IMR-90 (cell line): Measurements from ENCODE around the gene ROBO1. TPM values are rescaled to one million over a fixed set of nuclear protein-coding genes. Genes with fewer than 3 reads are reported as not detected.

ENCODE experiments used
- ATAC-seq: fragments of 200-7000 bp; cut with Tn5 transposase; 2 replicates; pipeline ENCODE4 v1.9.1; 2020; ENCODE audit warnings: low read depth, mild to moderate bottlenecking, moderate library complexity
- BruUV-seq: library from RNA; stranded (reverse); fragments of 400-500 nt; replicated peaks from 2 replicates; lab custom pipeline; 2021; lab: Mats Ljungman, UMichigan
- CTCF ChIA-PET: fragments of 300-600 bp; formaldehyde crosslinking; extraction: SDS; loops from one replicate; lab custom pipeline; 2021; ENCODE audit warnings: antibody characterized with exemption; lab: Yijun Ruan, JAX
- POLR2A ChIA-PET: fragments of 300-600 bp; sonication (Branson Sonifier 250); formaldehyde crosslinking; loops from one replicate; lab custom pipeline; 2022; ENCODE audit warnings: antibody characterized with exemption; ENCODE audit not compliant: unreplicated experiment; lab: Charles Lee
- DNase-seq: peaks from one replicate; pipeline ENCODE4 v3.0.0; 2013
- H2AFZ ChIP-seq: replicated peaks from 2 replicates; pipeline ENCODE3; 2013; ENCODE audit warnings: low read length, mild to moderate bottlenecking; ENCODE audit not compliant: poor library complexity
- H2AK5ac ChIP-seq: 2 replicates; pipeline ENCODE4 v1.6.1; 2013; ENCODE audit warnings: low read depth, low read length, inconsistent platforms
- H2AK9ac ChIP-seq: replicated peaks from 2 replicates; pipeline ENCODE3; 2013; ENCODE audit warnings: mild to moderate bottlenecking, low read depth, low read length, moderate library complexity; ENCODE audit not compliant: poor library complexity
- H2BK120ac ChIP-seq: 2 replicates; pipeline ENCODE4 v1.6.1; 2013; ENCODE audit warnings: low read depth, low read length, inconsistent platforms
- H2BK15ac ChIP-seq: 3 replicates; pipeline ENCODE4 v1.6.1; 2013; ENCODE audit warnings: low read depth, low read length, inconsistent platforms
- H2BK20ac ChIP-seq: 2 replicates; pipeline ENCODE4 v1.6.1; 2013; ENCODE audit warnings: low read depth, mild to moderate bottlenecking, inconsistent platforms, low read length, moderate library complexity
- H2BK5ac ChIP-seq: 2 replicates; pipeline ENCODE4 v1.6.1; 2013; ENCODE audit warnings: mild to moderate bottlenecking, low read depth, low read length, inconsistent platforms; ENCODE audit not compliant: poor library complexity, severe bottlenecking
- H3K14ac ChIP-seq: replicated peaks from 2 replicates; pipeline ENCODE4 v1.6.1; 2013; ENCODE audit warnings: low read depth, low read length, inconsistent platforms
- H3K18ac ChIP-seq: 2 replicates; pipeline ENCODE4 v1.6.1; 2013; ENCODE audit warnings: low read depth, low read length, control low read depth
- H3K23ac ChIP-seq: 2 replicates; pipeline ENCODE4 v1.6.1; 2013; ENCODE audit warnings: low read depth, low read length, inconsistent platforms
- H3K27ac ChIP-seq: 2 replicates; pipeline ENCODE4 v1.5.1; 2013; ENCODE audit warnings: mild to moderate bottlenecking, control low read depth, low read length; ENCODE audit not compliant: insufficient read depth
- H3K27me3 ChIP-seq: 2 replicates; pipeline ENCODE4 v1.6.1; 2013; ENCODE audit warnings: low read length; ENCODE audit not compliant: control insufficient read depth, insufficient read depth
- H3K36me3 ChIP-seq: 2 replicates; pipeline ENCODE4 v1.6.1; 2013; ENCODE audit warnings: low read length, mixed read lengths; ENCODE audit not compliant: control insufficient read depth, insufficient read depth
- H3K4ac ChIP-seq: 2 replicates; pipeline ENCODE4 v1.6.1; 2013; ENCODE audit warnings: low read depth, low read length, inconsistent platforms
- H3K4me1 ChIP-seq: 2 replicates; pipeline ENCODE4 v1.6.1; 2013; ENCODE audit warnings: low read length, mixed read lengths; ENCODE audit not compliant: control insufficient read depth, insufficient read depth
- H3K4me2 ChIP-seq: 2 replicates; pipeline ENCODE4 v1.6.1; 2013; ENCODE audit warnings: low read depth, mild to moderate bottlenecking, control low read depth, low read length, moderate library complexity
- H3K4me3 ChIP-seq: 2 replicates; pipeline ENCODE4 v1.5.1; 2013; ENCODE audit warnings: low read depth, mild to moderate bottlenecking, control low read depth, low read length, moderate library complexity; ENCODE audit not compliant: insufficient read depth
- H3K56ac ChIP-seq: 2 replicates; pipeline ENCODE4 v1.6.1; 2013; ENCODE audit warnings: low read length, inconsistent platforms; ENCODE audit not compliant: insufficient read depth; ENCODE audit errors: extremely low read depth
- H3K79me1 ChIP-seq, 2 experiments: 2 replicates each; pipeline ENCODE4 v1.6.1; 2013; ENCODE audit warnings: low read length in 2 of 2, inconsistent platforms in 1 of 2, low read depth in 1 of 2
- H3K9ac ChIP-seq: 2 replicates; pipeline ENCODE4 v1.6.1; 2013; ENCODE audit warnings: low read depth, low read length, control low read depth
- H3K9me1 ChIP-seq: 2 replicates; pipeline ENCODE4 v1.6.1; 2013; ENCODE audit warnings: low read length, inconsistent platforms; ENCODE audit not compliant: insufficient read depth
- H3K9me3 ChIP-seq: 2 replicates; pipeline ENCODE4 v1.6.1; 2013; ENCODE audit warnings: low read length; ENCODE audit not compliant: control insufficient read depth, insufficient read depth
- H4K20me1 ChIP-seq: 2 replicates; pipeline ENCODE4 v1.6.1; 2013; ENCODE audit warnings: low read length, inconsistent platforms; ENCODE audit not compliant: insufficient read depth
- H4K5ac ChIP-seq: 2 replicates; pipeline ENCODE4 v1.6.1; 2013; ENCODE audit warnings: mild to moderate bottlenecking, low read depth, low read length, control low read depth
- H4K8ac ChIP-seq, 2 experiments: 2 replicates each; pipeline ENCODE4 v1.6.1; 2013; ENCODE audit warnings: low read depth in 2 of 2, low read length in 2 of 2, control low read depth in 1 of 2, inconsistent platforms in 1 of 2
- H4K91ac ChIP-seq: 2 replicates; pipeline ENCODE4 v1.6.1; 2013; ENCODE audit warnings: low read depth, low read length, inconsistent platforms; ENCODE audit not compliant: insufficient read depth
- BHLHE40 ChIP-seq: fragments of 150-350 bp; IDR thresholded peaks from 2 replicates; pipeline ENCODE4 v1.6.1; 2016; ENCODE audit warnings: mild to moderate bottlenecking, low read depth, low read length
- CEBPB ChIP-seq: IDR thresholded peaks from 2 replicates; pipeline ENCODE4 v1.6.1; 2012; ENCODE audit warnings: low read depth, low read length, improper control_type of control experiment
- CTCF ChIP-seq: conservative IDR thresholded peaks from 2 replicates; pipeline ENCODE4 v1.5.1; 2012; ENCODE audit warnings: mild to moderate bottlenecking, low read depth, low read length, improper control_type of control experiment
- ELK1 ChIP-seq: fragments of 150-350 bp; IDR thresholded peaks from 2 replicates; pipeline ENCODE4 v1.6.1; 2016; ENCODE audit warnings: low read depth, mild to moderate bottlenecking, low read length, moderate library complexity, borderline replicate concordance
- FOS ChIP-seq: fragments of 150-350 bp; IDR thresholded peaks from 2 replicates; pipeline ENCODE4 v1.6.1; 2016; ENCODE audit warnings: low read depth, low read length
- MAFK ChIP-seq: IDR thresholded peaks from 2 replicates; pipeline ENCODE4 v1.6.1; 2012; ENCODE audit warnings: low read depth, low read length, improper control_type of control experiment
- MAZ ChIP-seq: IDR thresholded peaks from 2 replicates; pipeline ENCODE4 v1.6.1; 2012; ENCODE audit warnings: low read depth, mild to moderate bottlenecking, low read length, improper control_type of control experiment, moderate library complexity, borderline replicate concordance
- MXI1 ChIP-seq: IDR thresholded peaks from 2 replicates; pipeline ENCODE4 v1.6.1; 2012; ENCODE audit warnings: low read depth, mild to moderate bottlenecking, low read length, moderate library complexity, borderline replicate concordance
- NFE2L2 ChIP-seq: fragments of 150-350 bp; IDR thresholded peaks from 2 replicates; pipeline ENCODE4 v1.6.1; 2016; ENCODE audit warnings: low read depth, mild to moderate bottlenecking, low read length
- POLR2A ChIP-seq: IDR thresholded peaks from 2 replicates; pipeline ENCODE4 v1.6.1; 2012; ENCODE audit warnings: mild to moderate bottlenecking, low read depth, low read length
- RAD21 ChIP-seq: IDR thresholded peaks from 2 replicates; pipeline ENCODE4 v1.6.1; 2012; ENCODE audit warnings: low read length, improper control_type of control experiment
- RCOR1 ChIP-seq: IDR thresholded peaks from 2 replicates; pipeline ENCODE4 v1.6.1; 2012; ENCODE audit warnings: mild to moderate bottlenecking, low read length, improper control_type of control experiment; ENCODE audit not compliant: insufficient replicate concordance
- RFX5 ChIP-seq: IDR thresholded peaks from 2 replicates; pipeline ENCODE4 v1.8.0; 2012; ENCODE audit warnings: low read depth, mild to moderate bottlenecking, low read length, moderate library complexity
- USF2 ChIP-seq: fragments of 150-350 bp; IDR thresholded peaks from 2 replicates; pipeline ENCODE4 v1.6.1; 2017; ENCODE audit warnings: mild to moderate bottlenecking, antibody characterized with exemption, low read length, low read depth
- WGBS, 2 experiments: methylation state at CpG; one replicate each; pipeline versions ENCODE4 v1.1.5 to v1.1.7; 2013; ENCODE audit warnings: missing lambda C conversion rate in 2 of 2; ENCODE audit not compliant: insufficient read length in 1 of 2; ENCODE audit errors: extremely low coverage in 2 of 2; 5-methylcytosine and 5-hydroxymethylcytosine counted together
- dilution Hi-C: fragments of 300-500 bp; cut with HindIII; formaldehyde crosslinking; loops from one replicate; pipeline ENCODE4 v1.14.3; 2018; ENCODE audit warnings: low sequenced_read_pairs; ENCODE audit not compliant: unreplicated experiment
- in situ Hi-C: fragments of 300-500 bp; cut with MboI; formaldehyde crosslinking; loops from 3 replicates; pipeline ENCODE4 v1.14.3; 2019; ENCODE audit warnings: low sequenced_read_pairs, inconsistent platforms, mixed read lengths
- intact Hi-C: fragments of 100-400 bp; cut with micrococcal nuclease; formaldehyde crosslinking; loops from 2 replicates; pipeline ENCODE4 v1.10.0; 2022
- polyA plus RNA-seq, 3 experiments: library from polyadenylated mRNA; depleted of rRNA; stranded (reverse); fragments of >200 nt; gene quantifications; 2 replicates each; pipeline ENCODE4 v1.2.3, GENCODE V29; 2012; ENCODE audit warnings: low replicate concordance in 1 of 3
- total RNA-seq: library from RNA; depleted of rRNA; stranded (reverse); fragments of >200 nt; gene quantifications from 2 replicates; pipeline ENCODE4 v1.2.3, GENCODE V29; 2012

The ROBO1 gene
- total and polyA plus RNA-seq, 2 of the 4 experiments (the other 2 are of a cell fraction), result 24.1 to 53.9 TPM

- Histone ChIP-seq H3K23ac (no peak overlapping the region), H3K9me1 (no peaks in the 10 kb centered on the region), H3K9me3 (no peaks in the 10 kb centered on the region), H3K18ac (no peak overlapping the region), H3K4me3 (no peak overlapping the region), H3K4ac (no peak overlapping the region), H2AFZ (no peak overlapping the region), H2BK5ac (no peak overlapping the region), H3K79me1 (no peaks in the 10 kb centered on the region), H3K56ac (no peak overlapping the region), H3K4me2 (no peak overlapping the region), H4K20me1 (no peaks in the 10 kb centered on the region), H2AK5ac (no peak overlapping the region), H4K91ac (no peak overlapping the region), H3K27ac (no peak overlapping the region), H2BK120ac (no peak overlapping the region), H3K14ac (no peak overlapping the region), H3K27me3 (no peaks in the 10 kb centered on the region), H4K8ac (no peak overlapping the region), H3K4me1 (no peaks in the 10 kb centered on the region), H2BK15ac (no peak overlapping the region), H3K9ac (no peak overlapping the region), H2BK20ac (no peak overlapping the region), H2AK9ac (no peak overlapping the region), H4K5ac (no peak overlapping the region), H3K36me3 (no peaks in the 10 kb centered on the region)
- ATAC-seq (no peak), DNase-seq (no peak)
- no peak for TF ChIP-seq USF2
- TF ChIP-seq MAFK, result no peak
- TF ChIP-seq CTCF, result no peak
- TF ChIP-seq ELK1, result no peak
- no peak for TF ChIP-seq RCOR1
- TF ChIP-seq RFX5, result no peak
- no peak for TF ChIP-seq FOS
- TF ChIP-seq MAZ, result no peak
- TF ChIP-seq MXI1, result no peak
- no peak for TF ChIP-seq CEBPB
- TF ChIP-seq BHLHE40, result no peak
- no peak for TF ChIP-seq RAD21
- TF ChIP-seq NFE2L2, result no peak
- no peak for TF ChIP-seq POLR2A
- WGBS, 2 experiments, result 100% methylated on average over 1 of the region's 5 CpGs; no CpG with 5 or more reads in 1 of the 2 experiments
- in situ Hi-C loops (no loop called here), intact Hi-C loops (no loop called here), dilution Hi-C loops (no loop called here)
- ChIA-PET POLR2A (no interaction called here), CTCF (no interaction called here)
- no TSS peak for BruUV-seq
These were observed 1022.0 kb downstream of the ROBO1 start for GRCh38 chr3:78745847-78746246.
